WI38 (cell line): ENCODE results near the gene TDRD12.
A peak's percentile ranks its signal among the peaks of the same experiment; 100 is the strongest.
"Not testable (repeated sequence)": the region's sequence is repeated elsewhere in the genome, so short reads cannot be mapped to it uniquely, and the experiment has no call there.

Source experiments
- H3K4me3 ChIP-seq: 2 replicates; pipeline ENCODE4 v1.5.1; 2011; ENCODE audit warnings: low read depth, mild to moderate bottlenecking, control low read depth, low read length
- TF ChIP-seq, protein P1 (sequence below): IDR thresholded peaks from 2 replicates; pipeline ENCODE4 v1.5.1; 2012; ENCODE audit warnings: low read depth, mild to moderate bottlenecking, control low read depth, low read length

Gene TDRD12

DNA sequence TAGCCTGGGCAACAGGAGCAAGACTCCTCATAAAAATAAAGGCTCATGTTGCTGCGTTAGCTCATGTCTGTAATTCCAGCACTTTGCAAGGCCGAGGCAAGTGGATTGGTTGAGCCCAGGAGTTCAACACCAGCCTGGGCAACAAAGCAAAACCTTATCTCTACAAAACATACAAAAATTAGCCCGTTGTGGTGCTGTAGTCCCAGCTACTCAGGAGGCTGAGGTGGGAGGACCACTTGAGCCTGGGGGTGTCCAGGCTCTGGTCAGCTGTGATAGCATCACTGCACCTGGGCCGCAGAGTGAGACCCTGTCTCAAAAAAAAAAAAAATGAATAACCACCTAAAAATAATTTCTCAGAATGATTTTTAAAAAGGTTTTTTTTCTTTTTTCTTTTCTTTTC lies 31.9 kb upstream of the TDRD12 start:
- H3K4me3 ChIP-seq: no peak overlapping the region
- TF ChIP-seq, protein P1, sequence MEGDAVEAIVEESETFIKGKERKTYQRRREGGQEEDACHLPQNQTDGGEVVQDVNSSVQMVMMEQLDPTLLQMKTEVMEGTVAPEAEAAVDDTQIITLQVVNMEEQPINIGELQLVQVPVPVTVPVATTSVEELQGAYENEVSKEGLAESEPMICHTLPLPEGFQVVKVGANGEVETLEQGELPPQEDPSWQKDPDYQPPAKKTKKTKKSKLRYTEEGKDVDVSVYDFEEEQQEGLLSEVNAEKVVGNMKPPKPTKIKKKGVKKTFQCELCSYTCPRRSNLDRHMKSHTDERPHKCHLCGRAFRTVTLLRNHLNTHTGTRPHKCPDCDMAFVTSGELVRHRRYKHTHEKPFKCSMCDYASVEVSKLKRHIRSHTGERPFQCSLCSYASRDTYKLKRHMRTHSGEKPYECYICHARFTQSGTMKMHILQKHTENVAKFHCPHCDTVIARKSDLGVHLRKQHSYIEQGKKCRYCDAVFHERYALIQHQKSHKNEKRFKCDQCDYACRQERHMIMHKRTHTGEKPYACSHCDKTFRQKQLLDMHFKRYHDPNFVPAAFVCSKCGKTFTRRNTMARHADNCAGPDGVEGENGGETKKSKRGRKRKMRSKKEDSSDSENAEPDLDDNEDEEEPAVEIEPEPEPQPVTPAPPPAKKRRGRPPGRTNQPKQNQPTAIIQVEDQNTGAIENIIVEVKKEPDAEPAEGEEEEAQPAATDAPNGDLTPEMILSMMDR: no peak

DNA sequence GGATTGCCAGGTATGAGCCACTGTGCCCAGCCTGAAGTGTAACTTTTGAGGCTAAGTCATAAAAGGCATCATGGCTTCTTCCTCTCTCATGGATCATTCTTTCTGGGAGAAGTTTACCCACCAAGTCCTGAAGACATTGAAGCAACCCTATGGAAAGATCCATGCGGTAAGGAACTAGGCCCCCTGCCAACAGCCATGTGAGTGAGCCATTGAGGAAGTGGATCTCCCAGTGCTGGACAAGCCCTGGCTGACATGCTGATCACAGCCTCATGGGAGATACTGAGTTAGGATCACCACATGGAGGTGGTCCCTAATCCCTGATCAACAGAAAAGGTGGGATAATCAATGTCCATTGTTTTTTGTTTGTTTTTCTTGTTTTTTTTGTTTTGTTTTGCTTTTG lies 31.3 kb upstream of the TDRD12 start:
- no peak overlapping the region for H3K4me3 ChIP-seq
- TF ChIP-seq, protein P1: no peak

DNA sequence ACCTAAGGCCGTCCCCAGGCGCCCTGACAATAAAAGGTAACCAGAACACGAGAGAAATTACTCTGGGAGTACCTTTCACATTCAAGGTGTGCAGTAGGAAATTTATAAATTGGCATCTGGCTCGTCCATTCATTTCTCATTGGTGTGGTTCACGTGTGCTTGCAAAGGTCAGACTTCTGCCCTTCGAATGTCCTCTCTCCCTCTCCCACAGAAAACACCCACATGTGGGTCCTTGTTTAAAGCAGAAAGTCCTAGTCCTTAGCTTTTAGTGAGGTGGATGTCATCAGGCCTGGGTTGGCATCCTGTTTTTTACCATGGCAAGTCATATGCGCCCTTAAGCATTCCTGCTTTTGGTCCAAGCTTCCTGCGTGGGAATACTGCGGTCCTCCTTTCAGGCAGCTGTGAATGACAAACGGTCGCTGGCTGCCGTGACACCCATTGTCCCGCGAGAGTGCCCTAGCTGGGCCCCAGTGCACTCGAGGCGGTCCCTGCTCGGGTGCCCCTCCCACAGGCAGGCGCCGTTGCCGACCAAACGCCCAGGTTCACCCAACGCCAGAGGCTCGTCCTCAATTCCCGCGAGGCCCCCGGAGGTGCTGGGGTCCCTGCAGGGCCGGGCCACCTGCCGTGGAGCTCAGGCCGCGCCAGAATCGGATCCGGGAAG lies 28.1 kb upstream of the TDRD12 start, which contains the start of gene NUDT19:
Gene NUDT19, plus strand, starts transcription at position 531 of the 661 bp plus-strand sequence. CDS start 140 bp downstream, outside the sequence.
- H3K4me3 ChIP-seq: peak within 1 kb of the TSS; percentile 70
- TF ChIP-seq, protein P1: no peak

DNA sequence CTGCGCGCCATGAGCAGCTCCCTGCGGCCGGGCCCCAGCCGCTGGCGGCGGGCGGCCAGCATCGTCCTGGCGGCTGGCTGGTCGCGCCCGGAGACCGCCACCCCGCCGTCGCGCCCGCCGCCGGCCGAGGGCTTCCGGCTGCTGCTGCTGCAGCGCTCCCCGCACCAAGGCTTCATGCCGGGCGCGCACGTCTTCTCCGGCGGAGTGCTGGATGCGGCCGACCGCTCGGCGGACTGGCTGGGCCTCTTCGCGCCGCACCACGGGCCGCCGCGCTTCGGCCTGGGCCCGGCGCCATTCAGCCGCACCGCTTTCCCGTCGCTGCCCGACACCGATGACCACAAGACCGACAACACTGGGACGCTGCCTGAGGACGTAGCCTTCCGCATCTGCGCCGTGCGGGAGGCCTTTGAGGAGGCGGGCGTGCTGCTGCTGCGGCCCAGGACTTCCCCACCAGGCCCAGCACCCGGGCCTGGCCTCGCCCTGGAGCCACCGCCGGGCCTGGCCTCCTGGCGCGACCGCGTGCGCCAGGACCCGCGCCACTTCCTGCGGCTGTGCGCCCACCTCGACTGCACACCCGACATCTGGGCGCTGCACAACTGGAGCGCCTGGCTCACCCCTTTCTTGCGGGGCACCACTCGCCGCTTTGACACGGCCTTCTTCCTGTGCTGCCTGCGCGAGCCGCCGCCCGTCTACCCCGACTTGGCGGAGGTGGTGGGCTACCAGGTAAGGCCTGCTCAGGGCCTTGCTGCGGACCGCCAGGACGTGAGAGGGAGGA lies 27.4 kb upstream of the TDRD12 start:
- H3K4me3 ChIP-seq: peak overlapping the region; percentile 70
- TF ChIP-seq, protein P1: no peak

DNA sequence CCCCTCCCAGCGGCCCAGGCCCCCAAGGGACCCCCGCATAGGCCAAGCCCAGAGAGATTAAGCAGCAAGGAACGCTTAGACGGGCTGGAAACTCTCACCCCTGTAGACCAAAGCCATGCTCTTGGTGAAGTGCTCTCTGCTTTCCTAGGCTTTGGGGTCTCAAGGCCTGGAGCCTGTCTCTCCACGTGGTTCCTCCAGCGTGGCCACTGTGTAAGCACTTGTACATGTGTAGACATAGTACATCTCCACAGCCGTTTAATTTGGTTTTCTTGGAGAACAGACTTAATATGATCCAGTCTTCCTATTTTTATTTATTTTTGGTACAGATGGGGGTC lies 26.9 kb upstream of the TDRD12 start:
- TF ChIP-seq, protein P1: no peak
- H3K4me3 ChIP-seq: peak overlapping the region; percentile 70

DNA sequence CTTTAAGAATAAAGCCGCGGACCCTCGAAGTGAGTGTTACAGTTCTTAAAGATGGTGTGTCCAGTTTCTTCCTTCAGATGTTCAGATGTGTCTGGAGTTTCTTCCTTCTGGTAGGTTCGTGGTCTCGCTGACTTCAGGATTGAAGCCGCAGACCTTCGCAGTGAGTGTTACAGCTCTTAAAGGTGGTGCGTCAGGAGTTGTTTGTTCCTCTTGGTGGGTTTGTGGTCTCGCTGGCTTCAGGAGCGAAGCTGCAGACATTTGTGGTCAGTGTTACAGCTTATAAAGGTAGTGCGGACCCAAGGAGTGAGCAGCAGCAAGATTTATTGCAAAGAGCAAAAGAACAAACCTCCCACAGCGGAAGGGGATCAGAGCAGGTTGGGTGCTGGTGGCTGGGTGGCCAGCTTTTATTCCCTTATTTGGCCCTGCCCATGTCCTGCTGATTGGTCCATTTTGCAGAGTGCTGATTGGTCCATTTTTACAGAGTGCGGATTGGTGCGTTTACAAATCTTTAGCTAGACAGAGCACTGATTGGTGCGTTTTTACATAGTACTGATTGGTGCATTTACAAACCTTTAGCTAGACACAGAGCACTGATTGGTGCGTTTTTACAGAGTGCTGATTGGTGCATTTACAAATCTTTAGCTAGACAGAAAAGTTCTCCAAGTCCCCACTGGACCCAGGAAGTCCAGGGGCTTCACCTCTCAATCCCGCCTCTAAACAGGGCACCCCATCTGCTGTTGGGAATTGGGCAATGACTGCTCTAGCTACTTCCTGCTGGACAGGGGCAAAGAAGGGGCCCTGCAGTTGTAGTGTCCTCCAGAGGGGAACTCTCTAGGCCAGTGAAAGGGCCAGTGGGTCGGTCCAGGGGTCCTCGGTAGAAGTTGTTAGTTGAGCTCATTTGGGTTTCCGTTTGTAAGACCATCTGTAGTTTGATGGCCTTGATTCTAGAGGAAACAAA lies 26.1 kb upstream of the TDRD12 start:
- H3K4me3 ChIP-seq: peak overlapping the region; percentile 70

DNA sequence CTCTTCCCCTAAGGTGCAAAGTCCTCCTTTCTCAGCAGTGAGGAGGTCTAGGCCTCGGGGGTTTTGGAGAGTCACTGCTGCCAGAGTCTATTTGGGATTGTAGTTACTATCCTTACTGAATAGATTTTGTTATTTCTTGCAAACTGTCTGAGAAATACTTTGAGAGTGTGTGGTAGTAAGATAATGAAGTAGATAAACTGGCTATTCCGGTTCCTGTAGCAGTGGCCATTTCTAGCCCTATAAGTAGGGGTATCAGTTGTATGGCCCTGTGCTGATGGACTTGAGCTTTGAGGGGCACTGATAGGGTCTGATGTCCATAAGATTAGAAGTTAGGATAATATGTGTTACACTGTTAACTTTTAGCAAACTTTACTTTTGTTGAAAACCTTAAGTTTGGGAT lies 25.3 kb upstream of the TDRD12 start:
- not testable (repeated sequence) for H3K4me3 ChIP-seq

DNA sequence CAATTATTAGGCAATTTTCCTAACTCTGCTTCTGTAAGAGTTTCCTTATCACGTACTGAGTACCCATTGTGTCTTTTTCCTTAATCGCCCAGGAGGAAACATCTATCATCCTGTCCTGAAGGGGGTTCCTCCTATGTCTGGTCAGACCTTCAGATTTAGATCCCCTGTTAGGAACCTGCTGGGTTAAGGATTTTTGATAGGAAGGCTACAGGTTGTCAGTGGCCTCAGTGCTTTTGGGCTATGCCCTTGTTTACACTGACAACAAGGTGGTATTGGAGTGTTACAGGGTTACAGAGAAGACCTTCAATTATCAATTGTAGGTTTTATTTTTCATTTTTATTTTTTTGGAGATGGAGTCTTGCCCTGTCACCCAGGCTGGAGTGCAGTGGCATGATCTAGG lies 24.7 kb upstream of the TDRD12 start:
- H3K4me3 ChIP-seq: not testable (repeated sequence)

DNA sequence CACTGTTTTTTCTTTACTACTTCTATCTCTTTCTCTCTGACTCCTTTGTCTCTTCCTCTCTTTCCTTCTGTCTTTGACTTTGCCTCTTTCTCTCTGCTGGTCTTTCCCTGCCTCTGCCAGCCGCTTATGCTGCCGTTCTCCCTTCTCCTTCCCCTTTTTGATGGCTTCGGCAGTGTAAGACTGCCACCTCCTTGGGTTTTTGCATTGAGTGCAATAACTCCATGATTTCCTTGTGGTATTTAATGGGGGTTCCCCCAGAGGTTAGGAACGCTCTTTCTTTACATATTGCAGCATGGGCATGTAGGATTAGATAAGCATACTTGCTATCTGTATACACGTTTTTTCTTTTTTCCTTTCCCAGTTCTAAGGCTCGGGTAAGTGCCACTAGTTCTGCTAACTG lies 24.1 kb upstream of the TDRD12 start:
- H3K4me3 ChIP-seq: not testable (repeated sequence)

DNA sequence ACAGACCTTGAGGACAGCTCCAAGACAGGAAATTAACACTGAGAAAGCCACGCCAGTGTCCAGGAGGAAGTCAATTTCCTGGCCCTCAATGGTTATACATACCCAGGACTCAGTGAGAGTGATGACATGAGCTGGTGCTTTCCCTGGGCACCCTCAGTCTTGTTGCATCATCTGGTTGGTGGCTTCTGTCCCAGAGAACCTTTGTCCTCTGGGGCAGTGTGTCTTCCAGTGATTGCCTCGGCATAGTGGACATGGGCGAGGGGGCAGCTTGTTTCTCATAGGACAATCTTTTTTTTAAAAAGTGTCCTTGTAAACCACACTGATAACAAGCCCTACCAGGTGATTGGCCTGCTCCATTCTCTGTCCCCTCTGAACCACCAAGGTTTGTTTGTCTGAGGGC lies 22.8 kb upstream of the TDRD12 start:
- H3K4me3 ChIP-seq: not testable (repeated sequence)

DNA sequence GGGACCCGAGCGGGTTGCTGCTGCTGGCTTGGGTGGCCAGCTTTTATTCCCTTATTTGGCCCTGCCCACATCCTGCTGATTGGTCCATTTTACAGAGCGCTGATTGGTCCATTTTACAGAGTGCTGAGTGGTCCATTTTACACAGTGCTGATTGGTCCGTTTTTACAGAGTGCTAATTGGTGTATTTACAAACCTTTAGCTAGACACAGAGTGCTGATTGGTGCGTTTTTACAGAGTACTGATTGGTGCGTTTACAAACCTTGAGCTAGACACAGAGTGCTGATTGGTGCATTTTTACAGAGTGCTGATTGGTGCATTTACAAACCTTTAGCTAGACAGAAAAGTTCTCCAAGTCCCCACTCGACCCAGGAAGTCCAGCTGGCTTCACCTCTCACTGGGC lies 19.4 kb upstream of the TDRD12 start:
- H3K4me3 ChIP-seq: not testable (repeated sequence)
